Measurements from ENCODE around the gene CD99L2.
A peak's percentile ranks its signal among the peaks of the same experiment; 100 is the strongest.

The CD99L2 gene

DNA sequence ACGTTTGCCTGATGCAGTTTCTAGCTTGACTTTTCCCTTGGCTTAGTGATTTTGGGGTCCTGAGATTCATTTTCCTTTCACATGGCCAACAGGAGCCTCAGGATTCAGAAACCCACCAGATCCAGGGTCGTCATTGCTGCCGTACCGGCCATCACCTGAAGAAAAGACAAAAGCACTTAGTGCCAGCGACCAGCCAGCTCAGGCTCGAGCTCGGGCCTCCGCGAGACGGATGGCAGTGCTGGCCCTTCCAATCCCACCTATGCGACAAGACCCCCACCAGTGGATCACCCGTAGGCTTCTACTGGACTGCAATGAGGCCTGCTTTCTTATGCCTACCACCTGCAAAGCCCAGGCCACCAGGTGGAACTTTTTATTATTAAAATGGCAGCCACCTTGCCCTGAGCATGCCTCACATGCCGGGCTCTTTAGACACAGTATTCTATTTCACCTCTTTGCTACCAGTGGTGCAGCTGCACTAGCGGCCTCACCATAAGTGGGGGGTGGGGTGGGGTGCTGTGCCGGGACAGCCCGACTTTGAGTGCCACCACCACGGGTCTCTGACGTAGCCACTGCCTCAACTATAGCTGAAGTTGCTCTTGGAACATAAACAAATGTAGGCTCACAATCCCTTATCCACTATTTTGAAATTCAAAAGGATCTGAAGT lies 121.0 kb downstream of the CD99L2 start:
- DNase-seq: no peak

DNA sequence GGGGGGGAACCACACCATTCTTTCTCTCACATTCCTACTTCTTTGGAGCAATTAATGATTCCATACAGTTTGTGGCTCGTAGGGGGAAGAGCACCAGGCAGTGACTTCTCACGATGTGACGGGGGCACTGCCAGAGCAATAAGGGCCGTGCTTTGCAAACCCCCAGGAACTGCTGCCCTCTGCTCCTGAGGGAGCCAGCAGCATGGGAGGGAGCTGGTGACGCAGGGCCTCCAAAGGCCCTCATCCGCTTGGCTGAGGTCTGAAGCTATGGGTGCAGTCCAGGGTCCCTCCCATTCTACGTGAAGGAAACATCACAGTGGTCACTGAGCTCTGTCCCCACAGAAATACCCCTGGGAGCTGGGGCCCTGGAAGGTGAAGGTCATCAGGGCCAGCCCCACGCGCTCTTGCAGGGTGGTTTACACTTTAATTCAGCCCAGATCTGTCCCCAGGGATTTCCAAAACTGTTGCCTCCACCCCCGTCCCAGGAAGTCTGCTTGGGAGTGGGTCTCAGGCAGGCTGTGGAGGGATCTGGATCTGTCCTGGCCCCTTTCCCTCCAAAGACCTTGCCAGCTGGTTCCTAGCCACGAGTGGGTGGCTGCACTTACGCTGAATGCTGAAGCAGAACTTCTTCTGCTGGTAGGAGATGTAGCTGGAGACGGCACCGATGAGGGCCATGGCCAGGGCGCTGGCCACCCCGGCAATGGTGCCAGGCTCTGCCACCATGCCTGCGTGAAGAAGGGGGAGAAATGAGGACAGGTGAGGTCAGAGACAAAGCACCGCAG lies 122.7 kb downstream of the CD99L2 start:
- no peak for DNase-seq

- no peak for DNase-seq
These were observed 123.5 kb downstream of the CD99L2 start for GRCh38 chrX:150774798-150775568.

- no peak for DNase-seq
These were observed 124.8 kb downstream of the CD99L2 start for GRCh38 chrX:150773634-150774033.

DNA sequence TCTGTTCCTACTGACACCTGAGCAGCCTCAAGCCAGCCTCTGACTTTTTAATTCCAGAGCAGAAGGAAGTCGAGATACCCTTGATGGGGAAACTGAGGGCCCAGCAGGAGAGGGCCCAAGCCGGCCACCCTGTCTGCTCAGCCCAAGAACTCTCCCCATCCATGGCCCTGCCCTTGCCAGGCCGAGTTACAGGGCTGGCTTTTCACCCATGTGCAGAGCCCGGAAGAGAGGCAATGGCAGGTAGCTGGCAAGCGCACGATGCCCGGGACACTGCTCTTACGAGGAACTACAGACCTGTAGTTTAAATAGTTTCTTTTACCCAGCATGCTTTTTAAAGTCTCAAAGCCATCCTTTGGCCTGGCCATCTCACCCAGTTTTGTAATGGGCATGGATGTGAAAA lies 125.4 kb downstream of the CD99L2 start:
- no peak for DNase-seq

DNA sequence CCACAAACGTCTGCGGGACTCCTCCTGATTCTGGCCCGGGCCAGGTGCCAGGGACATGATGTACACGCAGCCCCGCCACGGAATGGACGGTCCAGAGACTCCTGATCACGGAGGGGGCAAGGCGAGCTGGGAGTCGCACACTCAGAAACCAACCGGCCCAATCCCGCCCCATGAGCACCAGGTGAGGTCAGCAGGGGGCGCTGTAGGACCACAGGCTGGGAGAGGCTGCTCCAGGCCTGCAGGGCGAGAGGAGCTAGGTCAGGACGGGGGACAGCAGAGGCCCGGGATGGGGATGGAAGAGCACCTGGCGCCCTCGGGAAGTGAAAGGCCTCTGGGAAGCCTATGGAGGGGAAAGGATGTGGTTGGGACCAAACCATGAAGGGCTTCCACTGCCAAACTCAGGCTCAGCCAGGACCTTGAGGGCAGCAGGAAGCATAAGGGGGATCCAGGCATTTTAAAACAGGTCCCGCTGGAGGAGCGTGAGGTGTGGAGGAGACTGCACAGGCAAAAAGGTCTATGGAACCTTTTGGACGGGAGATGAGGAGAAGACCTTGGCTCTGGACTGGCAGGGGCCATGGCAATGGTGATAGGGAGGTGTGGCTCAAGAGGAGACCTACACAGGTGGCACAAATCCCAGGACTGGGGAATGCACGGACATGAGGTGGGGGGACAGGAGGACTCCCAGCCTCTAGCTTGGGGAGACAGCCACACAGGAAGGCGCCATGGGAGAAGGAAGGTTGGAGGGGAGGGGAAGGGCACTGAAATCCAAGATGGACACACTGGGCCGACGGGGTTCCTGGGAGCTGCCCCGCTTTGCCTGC lies 126.1 kb downstream of the CD99L2 start:
- DNase-seq: peak; percentile 50 to 79

GRCh38 chrX:150771116-150771515 lies 127.4 kb downstream of the CD99L2 start:
- DNase-seq: no peak

DNA sequence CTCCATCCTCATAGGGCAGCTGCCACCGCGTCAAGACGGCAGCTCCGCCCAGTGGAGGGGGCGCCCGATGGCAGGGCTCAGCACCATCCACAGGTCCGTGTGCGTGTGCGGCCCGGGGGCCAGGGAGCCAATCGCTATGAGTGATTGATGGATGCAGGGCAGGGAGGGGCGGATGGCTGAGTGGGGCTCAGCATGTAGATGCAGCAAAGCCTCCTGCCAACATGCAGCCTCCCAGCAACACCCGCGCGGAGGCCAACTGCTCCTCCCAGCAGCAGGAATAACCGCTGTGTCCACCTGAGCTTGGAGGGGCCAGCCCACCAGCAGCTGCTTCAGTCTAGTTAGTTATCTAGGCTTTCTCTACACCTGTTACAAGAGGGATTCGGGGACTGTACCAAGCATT lies 127.8 kb downstream of the CD99L2 start:
- no peak for DNase-seq

DNA sequence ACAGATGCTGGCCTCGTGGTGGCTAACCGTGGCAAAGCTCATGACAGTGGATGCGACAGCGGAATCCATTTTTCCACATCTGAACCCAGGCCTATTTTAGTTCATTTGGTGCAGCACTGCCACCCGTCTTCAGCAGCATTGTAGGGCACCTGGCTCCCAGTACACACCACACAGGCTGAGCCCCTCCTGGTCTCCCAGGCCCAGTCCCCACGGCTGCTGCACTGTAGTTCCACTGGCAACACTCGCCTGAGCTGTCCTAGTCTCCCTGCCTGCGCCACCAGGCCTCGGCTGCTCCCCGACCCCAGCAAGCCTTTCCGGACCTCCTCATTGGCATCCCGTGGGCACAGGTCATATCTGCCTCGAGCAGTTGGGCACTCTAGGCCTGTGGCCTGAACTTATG lies 129.1 kb downstream of the CD99L2 start:
- DNase-seq: no peak

GRCh38 chrX:150768580-150769190 lies 129.8 kb downstream of the CD99L2 start:
- DNase-seq: no peak

DNA sequence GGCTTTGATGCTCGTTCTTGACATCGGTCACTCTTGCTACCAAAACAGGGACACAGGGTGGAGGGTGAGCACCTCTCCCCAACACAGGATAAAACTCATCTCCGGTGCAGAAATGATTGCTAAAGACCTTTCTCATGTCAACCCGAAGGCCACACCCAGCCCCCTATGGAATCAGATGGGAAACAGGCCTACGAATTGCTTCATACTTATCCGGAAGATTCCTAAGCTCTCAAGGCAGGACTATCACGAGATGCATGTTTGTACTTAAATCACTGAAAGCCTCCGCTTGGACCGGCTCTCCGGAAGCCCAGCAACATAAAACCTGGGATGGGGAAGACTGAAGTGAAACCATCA lies 130.4 kb downstream of the CD99L2 start:
- DNase-seq: no peak

GRCh38 chrX:150767475-150768131 lies 130.9 kb downstream of the CD99L2 start:
- no peak for DNase-seq

DNA sequence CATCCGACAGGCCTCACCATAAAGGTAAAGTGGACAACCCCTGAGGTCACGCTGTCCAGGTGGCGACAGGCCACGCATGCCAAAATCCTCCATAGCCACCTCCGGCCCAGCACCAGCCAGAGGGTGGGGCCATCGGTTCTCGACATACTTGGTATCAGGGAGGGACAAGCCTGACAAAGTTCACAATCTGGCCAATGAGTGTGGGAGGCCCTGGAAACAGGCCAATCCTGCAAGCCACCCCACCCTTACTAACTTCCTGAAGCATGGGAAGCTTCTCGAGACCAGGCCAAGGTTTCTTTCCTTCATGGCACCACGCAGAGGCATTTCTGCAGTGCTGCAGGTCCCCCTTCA lies 131.4 kb downstream of the CD99L2 start:
- no peak for DNase-seq

DNA sequence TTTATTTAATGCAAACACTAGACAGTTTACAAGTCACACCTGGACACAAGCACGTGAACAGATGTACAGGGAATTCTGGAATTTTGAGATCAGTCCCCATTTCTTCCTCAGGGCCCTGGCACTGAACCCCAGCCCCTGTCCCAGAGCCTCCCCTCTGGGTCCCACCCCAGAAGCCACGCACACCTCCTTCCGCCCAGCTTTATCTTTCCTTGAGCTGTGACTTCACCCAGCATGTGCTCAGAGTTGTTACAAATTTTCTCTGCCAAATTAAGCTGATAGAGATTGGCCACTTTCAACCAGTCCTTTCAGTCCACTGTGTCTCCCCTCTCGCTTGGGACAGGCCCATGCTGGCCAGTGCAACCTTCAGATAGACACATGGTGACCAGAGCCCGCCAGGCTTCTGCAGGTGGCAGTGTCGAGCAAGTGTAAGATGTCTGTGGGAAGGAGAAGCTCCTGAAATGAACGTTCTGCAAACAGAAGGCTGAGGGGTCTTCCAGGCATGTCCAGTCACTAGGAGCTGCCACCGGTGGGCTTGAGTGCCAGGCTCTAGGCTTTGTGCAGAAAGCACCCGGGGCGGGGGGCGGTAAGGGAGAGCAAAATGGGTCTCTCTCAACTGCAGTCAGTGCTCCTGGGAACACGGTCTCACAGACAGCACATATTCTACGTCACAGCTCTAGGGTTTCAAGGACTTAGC lies 132.0 kb downstream of the CD99L2 start:
- no peak for DNase-seq

GRCh38 chrX:150765782-150766350 lies 132.6 kb downstream of the CD99L2 start:
- no peak for DNase-seq

GRCh38 chrX:150765237-150765636 lies 133.2 kb downstream of the CD99L2 start:
- DNase-seq: no peak

GRCh38 chrX:150763810-150764209 lies 134.7 kb downstream of the CD99L2 start:
- DNase-seq: no peak

GRCh38 chrX:150763303-150763797 lies 135.1 kb downstream of the CD99L2 start:
- DNase-seq: no peak

DNA sequence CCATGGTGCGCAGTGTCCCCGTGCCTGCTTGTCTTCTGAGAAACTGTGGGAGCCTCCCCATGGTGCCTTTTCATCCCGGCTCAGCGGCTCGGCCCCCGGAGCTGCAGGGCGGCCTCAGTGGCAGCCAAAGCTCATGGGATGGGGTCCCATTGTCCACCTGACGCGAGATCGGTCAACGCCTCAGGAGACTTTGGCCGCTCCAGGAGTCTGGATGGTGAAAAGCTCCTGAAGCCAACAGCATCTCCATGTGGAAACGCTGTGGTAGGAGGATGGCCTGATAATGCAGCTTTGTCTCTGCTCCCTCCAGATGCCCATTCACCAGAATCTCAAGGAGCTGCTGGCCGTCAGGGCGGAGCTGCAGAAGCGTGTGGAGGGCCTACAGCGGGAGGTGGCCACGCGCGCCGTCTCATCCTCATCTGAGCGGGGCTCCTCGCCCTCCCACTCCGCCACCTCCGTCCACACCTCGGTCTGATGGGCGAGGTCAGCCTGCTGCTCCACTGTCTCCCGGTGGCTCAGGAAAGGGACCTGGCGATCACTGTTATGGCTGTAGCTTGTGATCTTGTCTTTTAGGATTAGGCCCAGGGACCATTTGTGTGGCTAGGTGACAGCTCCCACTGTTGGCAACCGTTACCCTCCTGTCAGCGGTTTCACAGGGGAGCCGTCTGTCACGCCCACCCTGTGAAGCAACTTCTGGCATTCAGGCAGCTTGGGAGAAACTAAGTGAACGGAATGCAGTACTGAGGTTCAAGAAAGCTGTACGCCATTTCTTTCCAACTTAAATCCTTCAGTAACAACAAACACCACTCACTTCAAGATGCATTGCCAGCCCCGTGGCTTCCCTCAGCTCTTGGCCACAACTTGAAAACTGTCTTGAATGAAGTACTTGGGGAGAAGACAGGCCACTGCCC lies 136.0 kb downstream of the CD99L2 start:
- no peak for DNase-seq

- no peak for DNase-seq
These were observed 136.7 kb downstream of the CD99L2 start for GRCh38 chrX:150761819-150762216.

Data from stimulated activated CD4-positive, alpha-beta T cell treated with anti-CD3 and anti-CD28 coated beads, Interleukin-4, amount 100 ng/mL, for 4 hours (primary cell).